ENCODE data around the gene NCOR2.

DNA sequence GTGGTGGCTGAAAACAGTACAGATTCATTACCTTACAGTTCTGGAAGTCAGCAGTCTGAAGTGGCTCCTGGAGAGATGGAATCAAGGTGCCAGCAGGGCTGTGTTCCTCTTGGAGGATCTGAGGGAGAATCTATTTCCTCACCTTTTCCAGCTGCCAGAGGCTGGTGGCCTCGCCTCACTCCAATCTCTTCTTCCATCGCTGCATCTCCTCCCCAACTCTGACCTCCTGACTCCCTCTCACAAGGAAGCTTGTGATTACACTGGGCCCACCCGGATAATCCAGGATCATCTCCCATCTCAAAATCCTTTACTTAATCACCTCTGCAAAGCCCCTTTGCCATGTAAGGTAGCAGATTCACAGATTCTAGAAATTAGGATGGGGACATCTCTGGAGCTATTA, 11.4 kb upstream of the NCOR2 start:
- TF ChIP-seq, protein P1, sequence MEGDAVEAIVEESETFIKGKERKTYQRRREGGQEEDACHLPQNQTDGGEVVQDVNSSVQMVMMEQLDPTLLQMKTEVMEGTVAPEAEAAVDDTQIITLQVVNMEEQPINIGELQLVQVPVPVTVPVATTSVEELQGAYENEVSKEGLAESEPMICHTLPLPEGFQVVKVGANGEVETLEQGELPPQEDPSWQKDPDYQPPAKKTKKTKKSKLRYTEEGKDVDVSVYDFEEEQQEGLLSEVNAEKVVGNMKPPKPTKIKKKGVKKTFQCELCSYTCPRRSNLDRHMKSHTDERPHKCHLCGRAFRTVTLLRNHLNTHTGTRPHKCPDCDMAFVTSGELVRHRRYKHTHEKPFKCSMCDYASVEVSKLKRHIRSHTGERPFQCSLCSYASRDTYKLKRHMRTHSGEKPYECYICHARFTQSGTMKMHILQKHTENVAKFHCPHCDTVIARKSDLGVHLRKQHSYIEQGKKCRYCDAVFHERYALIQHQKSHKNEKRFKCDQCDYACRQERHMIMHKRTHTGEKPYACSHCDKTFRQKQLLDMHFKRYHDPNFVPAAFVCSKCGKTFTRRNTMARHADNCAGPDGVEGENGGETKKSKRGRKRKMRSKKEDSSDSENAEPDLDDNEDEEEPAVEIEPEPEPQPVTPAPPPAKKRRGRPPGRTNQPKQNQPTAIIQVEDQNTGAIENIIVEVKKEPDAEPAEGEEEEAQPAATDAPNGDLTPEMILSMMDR (IDR thresholded peaks at IDR 0.05; ENCODE audit: extremely low read depth in 1 of 2, insufficient read depth in 1 of 2, low read depth in 1 of 2, low read length in 2 of 2) = no peak
- no peak for TF ChIP-seq FOS (IDR thresholded peaks at IDR 0.05; ENCODE audit: borderline replicate concordance, insufficient read depth, low read length)
- no peak for TF ChIP-seq POLR2A (IDR thresholded peaks at IDR 0.05; ENCODE audit: low read depth, low read length)
- TF ChIP-seq EZH2 (IDR thresholded peaks at IDR 0.05; ENCODE audit: borderline replicate concordance, low read depth, low read length, severe bottlenecking) = no peak
- TF ChIP-seq POLR2AphosphoS5 (IDR thresholded peaks at IDR 0.05; ENCODE audit: insufficient read depth, low read depth, low read length) = no peak
- TF ChIP-seq, protein P2, sequence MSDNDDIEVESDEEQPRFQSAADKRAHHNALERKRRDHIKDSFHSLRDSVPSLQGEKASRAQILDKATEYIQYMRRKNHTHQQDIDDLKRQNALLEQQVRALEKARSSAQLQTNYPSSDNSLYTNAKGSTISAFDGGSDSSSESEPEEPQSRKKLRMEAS (IDR thresholded peaks at IDR 0.05; ENCODE audit: insufficient read depth, insufficient read length) = no peak
- TF ChIP-seq GATA2 (IDR thresholded peaks at IDR 0.05; ENCODE audit: insufficient read depth, insufficient read length, low read depth, low read length) = no peak
- TF ChIP-seq MYC (IDR thresholded peaks at IDR 0.05; ENCODE audit: low read depth, low read length) = no peak
